Kidney (tissue), 14 donors: Measurements from ENCODE around the gene GPC5. TPM values are rescaled to one million over a fixed set of nuclear protein-coding genes. Genes with fewer than 3 reads are reported as not detected.
"Not testable (repeated sequence)": the region's sequence is repeated elsewhere in the genome, so short reads cannot be mapped to it uniquely, and the experiment has no call there.

Experiments used
- DNase-seq, 5 donors: peaks; one replicate each; pipeline ENCODE4 v3.0.0-alpha.2; 2013 to 2020
- FAIRE-seq: peaks from 2 replicates; lab custom pipeline; 2012; peaks lifted over from hg19 to GRCh38; lab: Jason Lieb, UNC
- H3K27ac ChIP-seq, 2 donors: one replicate each; pipeline ENCODE4 v1.7.0; 2013; ENCODE audit warnings: low read depth in 2 of 2, low read length in 2 of 2, inconsistent platforms in 1 of 2
- H3K27me3 ChIP-seq: one replicate; pipeline ENCODE4 v1.7.1; 2013; ENCODE audit warnings: low read length, inconsistent platforms; ENCODE audit not compliant: control insufficient read depth, insufficient read depth
- H3K36me3 ChIP-seq, 3 donors: one replicate each; pipeline versions ENCODE4 v1.7.0 to v1.7.1; 2013; ENCODE audit warnings: low read length in 3 of 3, control low read depth in 1 of 3, inconsistent platforms in 1 of 3; ENCODE audit not compliant: insufficient read depth in 3 of 3, control insufficient read depth in 2 of 3
- H3K4me1 ChIP-seq, 3 donors: one replicate each; pipeline versions ENCODE4 v1.7.0 to v1.7.1; 2013; ENCODE audit warnings: low read length in 3 of 3, inconsistent platforms in 1 of 3, low read depth in 1 of 3; ENCODE audit not compliant: control insufficient read depth in 2 of 3, insufficient read depth in 2 of 3
- H3K4me3 ChIP-seq, 3 donors: one replicate each; pipeline versions ENCODE4 v1.7.0 to v1.8.1; 2013; ENCODE audit warnings: low read length in 3 of 3, control low read depth in 1 of 3, inconsistent platforms in 1 of 3
- H3K9ac ChIP-seq, 3 donors: one replicate each; pipeline versions ENCODE4 v1.7.0 to v1.7.1; 2013; ENCODE audit warnings: low read length in 3 of 3, control low read depth in 1 of 3, inconsistent platforms in 1 of 3
- H3K9me3 ChIP-seq, 3 donors: one replicate each; pipeline versions ENCODE4 v1.7.0 to v1.7.1; 2013; ENCODE audit warnings: low read length in 3 of 3, control low read depth in 1 of 3, inconsistent platforms in 1 of 3; ENCODE audit not compliant: control insufficient read depth in 2 of 3, insufficient read depth in 1 of 3
- CTCF ChIP-seq: IDR thresholded peaks from 3 replicates; pipeline ENCODE4 v1.5.1; 2012; ENCODE audit warnings: mild to moderate bottlenecking, moderate library complexity, borderline replicate concordance; ENCODE audit not compliant: insufficient read depth; ENCODE audit errors: extremely low read depth
- intact Hi-C: fragments of 100-400 bp; cut with DNase I; formaldehyde crosslinking; loops from one replicate; pipeline ENCODE4 v1.11.1; 2022
- polyA plus RNA-seq: library from polyadenylated mRNA; stranded (reverse); fragments of 350-450 nt; fragmentation: Illumina TruSeq; extraction: RNeasy Lipid Tissue Mini Kit (QIAGEN cat#74804); gene quantifications from one replicate; pipeline ENCODE4 v1.2.3, GENCODE V29; 2014; ENCODE audit warnings: low read depth, low replicate concordance; ENCODE audit not compliant: insufficient read depth
- total RNA-seq: library from RNA; stranded (reverse); fragmentation: NEBNext Ultra II Directional; extraction: Animal tissue kit (Norgen Biotek cat#: 25700); gene quantifications from one replicate; pipeline ENCODE4 v1.2.1, GENCODE V29; 2021
- donor health status: control.
- donor health status: control.
- donor health status: control.
- donor health status: control.
- donor health status: control.
- donor health status: DM: yes; HTN: yes; CAD: no.
- donor health status: Normal renal cell carcinoma (clear cell type).

GPC5 gene
- total and polyA plus RNA-seq, 2 donors from 2014 or later, result 0.47 to 6.8 TPM

- TF ChIP-seq CTCF, result peak; percentile 6
- Histone ChIP-seq H3K27me3 (no peaks in the 10 kb centered on the region), H3K36me3 (no peaks in the 10 kb centered on the region), H3K27ac (no peak overlapping the region), H3K4me1 (no peaks in the 10 kb centered on the region), H3K9me3 (no peaks in the 10 kb centered on the region), H3K9ac (no peak overlapping the region), H3K4me3 (no peak overlapping the region)
- intact Hi-C loops, result no loop called here
- FAIRE-seq, result no peak
- DNase-seq, result peak in 1 of 5 donors; percentile 25
Measured at GRCh38 chr13:91406619-91407018, 8.2 kb downstream of the GPC5 start.

GRCh38 chr13:91408971-91409370 lies 10.6 kb downstream of the GPC5 start:
- peak in 2 of 5 donors; percentile 55 to 74 for DNase-seq

GRCh38 chr13:91416579-91416978 lies 18.2 kb downstream of the GPC5 start:
- intact Hi-C loops, H3K9me3 ChIP-seq, H3K36me3 ChIP-seq, FAIRE-seq, H3K4me1 ChIP-seq, DNase-seq, H3K9ac ChIP-seq, H3K27ac ChIP-seq, H3K27me3 ChIP-seq, H3K4me3 ChIP-seq: not testable (repeated sequence)

More at GRCh38 chr13:91408971-91409370, 10.6 kb downstream of the GPC5 start:
- no peaks in the 10 kb centered on the region for H3K4me1 ChIP-seq
- H3K27me3 ChIP-seq, result no peaks in the 10 kb centered on the region
- H3K9me3 ChIP-seq, result no peaks in the 10 kb centered on the region
- no peaks in the 10 kb centered on the region for H3K36me3 ChIP-seq
- H3K4me3 ChIP-seq, result no peak overlapping the region
- intact Hi-C loops, result no loop called here
- no peak overlapping the region for H3K27ac ChIP-seq
- no peak for TF ChIP-seq CTCF
- no peak overlapping the region for H3K9ac ChIP-seq
- FAIRE-seq, result no peak

GRCh38 chr13:91417660-91418325 lies 19.4 kb downstream of the GPC5 start:
- H3K27ac ChIP-seq, result no peak overlapping the region
- TF ChIP-seq CTCF, result no peak
- no peaks in the 10 kb centered on the region for H3K9me3 ChIP-seq
- H3K4me3 ChIP-seq, result no peak overlapping the region
- no peaks in the 10 kb centered on the region for H3K36me3 ChIP-seq
- H3K9ac ChIP-seq, result no peak overlapping the region
- no peaks in the 10 kb centered on the region for H3K27me3 ChIP-seq
- H3K4me1 ChIP-seq, result no peaks in the 10 kb centered on the region
- intact Hi-C loops, result no loop called here
- DNase-seq (no peak), FAIRE-seq (no peak)
